Astrocyte (in vitro differentiated cells and primary cell): ENCODE results near the gene SDHC.

Experiments
- CTCF ChIP-seq: IDR thresholded peaks from 2 replicates; pipeline ENCODE4 v1.5.1; 2011; ENCODE audit warnings: low read depth, mild to moderate bottlenecking, inconsistent platforms, low read length, moderate library complexity; ENCODE audit not compliant: insufficient read depth
- EZH2 ChIP-seq: IDR thresholded peaks from 2 replicates; pipeline ENCODE4 v1.6.1; 2012; ENCODE audit warnings: mild to moderate bottlenecking, low read length, inconsistent platforms; ENCODE audit not compliant: insufficient read depth

- no peak for TF ChIP-seq EZH2
- TF ChIP-seq CTCF: no peak
Measured at GRCh38 chr1:161398900-161399256, 84.7 kb downstream of the SDHC start.
